HEK293T (cell line): Measurements from ENCODE around the gene SUB1.

Experiments
- CTCF ChIA-PET: fragments of 350-600 bp; formaldehyde crosslinking; extraction: SDS; loops from one replicate; lab custom pipeline; 2021; ENCODE audit warnings: antibody characterized with exemption, inconsistent platforms; lab: Yijun Ruan, JAX
- POLR2A ChIA-PET: fragments of 350-600 bp; formaldehyde crosslinking; extraction: SDS; loops from one replicate; lab custom pipeline; 2020; ENCODE audit warnings: antibody characterized with exemption, inconsistent platforms; lab: Yijun Ruan, JAX
- DNase-seq: peaks from one replicate; pipeline ENCODE4 v3.0.0; 2012; ENCODE audit warnings: mixed read lengths; ENCODE audit errors: extremely low spot score
- ARNT ChIP-seq: fragments of 450-650 bp; IDR thresholded peaks from 2 replicates; pipeline ENCODE4 v1.6.1; 2017; ENCODE audit warnings: mild to moderate bottlenecking
- BHLHE40 ChIP-seq: fragments of 450-650 bp; IDR thresholded peaks from 2 replicates; pipeline ENCODE4 v1.6.1; 2016; ENCODE audit warnings: mild to moderate bottlenecking, moderate library complexity, borderline replicate concordance
- CTBP1 ChIP-seq: fragments of 450-650 bp; IDR thresholded peaks from 2 replicates; pipeline ENCODE4 v1.6.1; 2016; ENCODE audit warnings: borderline replicate concordance
- ELF4 ChIP-seq: fragments of 450-650 bp; IDR thresholded peaks from 2 replicates; pipeline ENCODE4 v1.6.1; 2017; ENCODE audit warnings: antibody characterized with exemption
- FOXA1 ChIP-seq: fragments of 450-650 bp; IDR thresholded peaks from 2 replicates; pipeline ENCODE4 v1.6.1; 2016; ENCODE audit warnings: mild to moderate bottlenecking
- FOXK2 ChIP-seq: fragments of 450-650 bp; IDR thresholded peaks from 2 replicates; pipeline ENCODE4 v1.6.1; 2016; ENCODE audit warnings: mild to moderate bottlenecking
- FOXM1 ChIP-seq: fragments of 450-650 bp; IDR thresholded peaks from 2 replicates; pipeline ENCODE4 v1.6.1; 2017; ENCODE audit warnings: mild to moderate bottlenecking, borderline replicate concordance
- HDGF ChIP-seq: fragments of 450-650 bp; IDR thresholded peaks from 2 replicates; pipeline ENCODE4 v1.6.1; 2017; ENCODE audit warnings: antibody characterized with exemption, borderline replicate concordance
- L3MBTL2 ChIP-seq: fragments of 450-650 bp; conservative IDR thresholded peaks from 2 replicates; pipeline ENCODE4 v1.6.1; 2016; ENCODE audit warnings: mild to moderate bottlenecking
- LEF1 ChIP-seq: fragments of 450-650 bp; IDR thresholded peaks from 2 replicates; pipeline ENCODE4 v1.6.1; 2017; ENCODE audit warnings: mild to moderate bottlenecking, borderline replicate concordance
- NFRKB ChIP-seq: fragments of 450-650 bp; IDR thresholded peaks from 2 replicates; pipeline ENCODE4 v1.6.1; 2016; ENCODE audit warnings: mild to moderate bottlenecking, moderate library complexity
- PKNOX1 ChIP-seq: fragments of 450-650 bp; IDR thresholded peaks from 2 replicates; pipeline ENCODE4 v1.6.1; 2016
- SP1 ChIP-seq: fragments of 450-650 bp; IDR thresholded peaks from 2 replicates; pipeline ENCODE4 v1.6.1; 2017
- SUZ12 ChIP-seq: fragments of 450-650 bp; IDR thresholded peaks from 2 replicates; pipeline ENCODE4 v1.6.1; 2016; ENCODE audit warnings: mild to moderate bottlenecking
- TARDBP ChIP-seq: fragments of 450-650 bp; IDR thresholded peaks from 2 replicates; pipeline ENCODE4 v1.6.1; 2016
- ZNF384 ChIP-seq: fragments of 450-650 bp; IDR thresholded peaks from 2 replicates; pipeline ENCODE4 v1.6.1; 2016

Gene SUB1

GRCh38 chr5:32585122-32585445 lies 273 bp upstream of the SUB1 start:
- TF ChIP-seq HDGF: no peak
- no peak for TF ChIP-seq SUZ12
- no peak for TF ChIP-seq ARNT
- TF ChIP-seq FOXK2: no peak
- no peak for TF ChIP-seq ZNF384
- peak; percentile 76 for TF ChIP-seq PKNOX1
- no peak for DNase-seq
- CTCF ChIA-PET: interaction anchor here (1.0 kb wide), 1 partner anchor 96 kb away, joined by 3 read pairs; no protein-coding TSS in a partner anchor
- POLR2A ChIA-PET: interaction anchor here (0.6 to 1.7 kb wide), 7 partner anchors 12 to 96 kb away, joined by 3 to 5 read pairs (median 4); no protein-coding TSS in a partner anchor

DNA sequence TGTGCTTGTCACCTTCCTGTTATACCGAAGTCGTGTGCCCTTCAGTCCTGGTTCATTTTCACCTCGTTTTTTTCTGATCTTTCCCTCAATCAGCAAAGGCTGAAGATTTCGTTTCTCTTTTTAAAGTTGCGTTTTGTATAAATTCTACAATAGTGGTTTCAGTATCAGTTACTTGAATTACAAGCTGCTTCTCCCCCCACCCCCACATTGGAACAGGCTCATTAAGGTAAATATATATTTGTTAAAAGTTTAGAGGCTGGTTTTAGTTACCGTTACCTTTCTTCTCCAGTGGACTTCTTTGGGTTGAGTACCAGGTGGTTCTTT lies 881 bp downstream of the SUB1 start:
- no peak for DNase-seq
- TF ChIP-seq FOXK2 (no peak), SUZ12 (no peak), PKNOX1 (no peak)
- ChIA-PET POLR2A (interaction anchor here (0.7 kb wide), 1 partner anchor 13 kb away, joined by 3 read pairs; no protein-coding TSS in a partner anchor), CTCF (interaction anchor here (0.6 to 1.2 kb wide), 2 partner anchors 331 to 354 kb away, joined by 3 read pairs; no protein-coding TSS in a partner anchor)

GRCh38 chr5:32587067-32587551 lies 1.8 kb downstream of the SUB1 start:
- POLR2A ChIA-PET: no interaction called here
- no peak for DNase-seq
- no peak for TF ChIP-seq ELF4
- no peak for TF ChIP-seq FOXA1
- no peak for TF ChIP-seq PKNOX1
- TF ChIP-seq FOXM1: no peak
- no peak for TF ChIP-seq CTBP1
- TF ChIP-seq ARNT: no peak
- no peak for TF ChIP-seq SP1
- TF ChIP-seq L3MBTL2: no peak
- CTCF ChIA-PET: interaction anchor here (1.2 kb wide), 1 partner anchor 355 kb away, joined by 3 read pairs; no protein-coding TSS in a partner anchor

DNA sequence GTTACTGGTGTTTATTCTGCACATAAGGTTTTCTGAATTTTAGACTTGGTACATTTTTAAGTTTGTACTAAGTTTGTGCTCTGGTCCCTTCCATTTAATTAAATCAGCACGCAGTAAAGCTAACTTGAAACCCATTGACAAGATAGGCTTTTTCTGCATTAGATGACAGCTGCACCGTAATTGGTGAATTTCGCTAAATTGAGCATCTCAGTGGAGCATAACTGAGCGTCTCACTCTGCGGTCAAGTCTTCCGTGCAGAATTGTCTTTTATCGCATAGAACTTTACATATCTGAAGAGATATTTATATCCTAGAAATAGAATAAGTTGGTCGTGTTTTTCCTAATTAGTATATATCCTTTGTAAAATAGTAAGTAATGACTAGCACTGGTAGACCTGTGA lies 4.1 kb downstream of the SUB1 start:
- POLR2A ChIA-PET: interaction anchor here (1.2 to 1.8 kb wide), 2 partner anchors 99 to 145 kb away, joined by 3 to 9 read pairs; partner anchors contain the start of gene ZFR
- TF ChIP-seq PKNOX1: no peak
- TF ChIP-seq ZNF384: no peak
- TF ChIP-seq SUZ12: no peak
- TF ChIP-seq NFRKB: no peak
- no peak for TF ChIP-seq L3MBTL2
- TF ChIP-seq SP1: no peak
- no peak for TF ChIP-seq HDGF
- TF ChIP-seq BHLHE40: no peak
- TF ChIP-seq CTBP1: no peak
- TF ChIP-seq TARDBP: no peak
- TF ChIP-seq FOXK2: no peak
- no peak for TF ChIP-seq ELF4
- TF ChIP-seq FOXM1: no peak
- no peak for TF ChIP-seq ARNT
- TF ChIP-seq FOXA1: no peak
- no peak for TF ChIP-seq LEF1
- CTCF ChIA-PET: interaction anchor here (0.5 to 2.4 kb wide), 14 partner anchors 10 to 366 kb away, joined by 3 to 70 read pairs (median 5); no protein-coding TSS in a partner anchor
- no peak for DNase-seq

DNA sequence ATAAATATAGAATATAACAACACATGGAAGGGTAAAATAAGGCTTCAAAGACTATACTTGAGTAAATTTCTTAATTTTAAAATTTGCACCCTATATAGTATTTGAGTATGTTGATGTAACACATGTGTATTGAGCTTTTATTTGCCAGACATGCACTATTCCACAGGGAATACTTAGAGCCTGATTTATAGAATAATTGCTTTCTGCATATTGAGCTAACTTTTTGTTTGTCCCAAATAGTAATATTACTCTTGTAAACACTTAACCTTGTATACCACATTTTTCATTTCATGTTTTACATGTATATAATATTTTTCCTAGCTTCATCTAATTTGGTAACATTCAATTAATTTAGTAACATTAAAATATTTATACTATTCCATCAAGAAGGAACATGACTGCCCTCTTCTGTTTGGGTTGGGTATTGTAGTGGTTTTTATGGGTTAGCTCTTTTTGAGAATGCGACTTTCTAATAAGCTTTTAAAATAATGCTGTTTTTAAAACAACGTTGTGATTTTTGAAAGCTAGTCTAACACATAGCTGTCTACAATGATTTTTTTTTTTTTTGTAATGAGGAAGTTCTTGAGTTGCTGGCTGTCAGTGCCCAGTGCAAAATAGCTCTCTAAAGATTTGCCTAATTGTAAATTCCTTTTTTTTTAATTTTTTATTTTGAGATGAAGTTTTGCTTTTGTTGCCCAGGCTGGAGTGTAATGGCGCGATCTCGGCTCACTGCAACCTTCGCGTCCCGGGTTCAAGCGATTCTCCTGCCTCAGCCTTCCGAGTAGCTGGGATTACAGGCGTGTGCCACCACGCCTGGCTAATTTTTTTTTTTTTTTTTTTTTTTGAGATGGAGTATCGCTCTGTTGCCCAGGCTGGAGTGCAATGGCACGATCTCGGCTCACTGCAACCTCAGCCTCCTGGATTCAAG lies 4.8 kb downstream of the SUB1 start:
- no peak for TF ChIP-seq CTBP1
- TF ChIP-seq SP1: no peak
- no peak for TF ChIP-seq L3MBTL2
- no peak for TF ChIP-seq ELF4
- TF ChIP-seq ZNF384: no peak
- TF ChIP-seq PKNOX1: no peak
- no peak for DNase-seq
- POLR2A ChIA-PET: interaction anchor here (0.6 to 1.8 kb wide), 5 partner anchors 100 to 682 kb away, joined by 3 to 9 read pairs (median 4); partner anchors contain the start of gene ZFR
- CTCF ChIA-PET: interaction anchor here (0.5 to 2.4 kb wide), 22 partner anchors 9 to 366 kb away, joined by 3 to 70 read pairs (median 3); no protein-coding TSS in a partner anchor
